ENCODE measurements around the gene ITIH3. TPM values are rescaled to one million over a fixed set of nuclear protein-coding genes. Genes with fewer than 3 reads are reported as not detected.

Gene ITIH3
- total RNA-seq, 4 donors from 2014 or later: 0.26 to 3.7 (median 1.3) TPM; not detected in 1

- no peak overlapping the region for H3K4me3 ChIP-seq
- no peak overlapping the region for H3K27ac ChIP-seq
- WGBS, 2 donors: 100% methylated on average over 2 of the region's 7 CpGs; no CpG with 5 or more reads in 1 of the 2 donors
- DNase-seq: no peak
- no peaks in the 10 kb centered on the region for H3K27me3 ChIP-seq
- no peaks in the 10 kb centered on the region for H3K4me1 ChIP-seq
- H3K36me3 ChIP-seq: peaks cover 0 to 3% (median 0%) of the 10 kb centered on the region in 3 donors
- intact Hi-C loops (cut with DNase I): no loop called here
- TF ChIP-seq CTCF (IDR thresholded peaks at IDR 0.05) (no peak), POLR2A (IDR thresholded peaks at IDR 0.05) (no peak)
- no peaks in the 10 kb centered on the region for H3K9me3 ChIP-seq
These were observed 23.3 kb downstream of the ITIH3 start for GRCh38 chr3:52817860-52818259.

GRCh38 chr3:52819936-52820335 lies 25.3 kb downstream of the ITIH3 start:
- Histone ChIP-seq H3K9me3 (no peaks in the 10 kb centered on the region), H3K27me3 (no peaks in the 10 kb centered on the region), H3K36me3 (peaks cover 0 to 17% (median 0%) of the 10 kb centered on the region in 3 donors), H3K27ac (no peak overlapping the region), H3K4me1 (no peaks in the 10 kb centered on the region), H3K4me3 (no peak overlapping the region)
- WGBS, 2 donors: 86 to 100% methylated on average over 1 to 2 of the region's 2 CpGs
- TF ChIP-seq POLR2A (IDR thresholded peaks at IDR 0.05) (no peak), CTCF (IDR thresholded peaks at IDR 0.05) (no peak)
- DNase-seq: no peak
- intact Hi-C loops (cut with DNase I): no loop called here

GRCh38 chr3:52820736-52821135 lies 26.1 kb downstream of the ITIH3 start:
- H3K9me3 ChIP-seq: no peaks in the 10 kb centered on the region
- TF ChIP-seq POLR2A (IDR thresholded peaks at IDR 0.05) (no peak), CTCF (IDR thresholded peaks at IDR 0.05) (peak in 4 of 6 experiments; percentile 9 to 45 (median 29))
- H3K4me3 ChIP-seq: no peak overlapping the region
- H3K27ac ChIP-seq: no peak overlapping the region
- peaks cover 0 to 17% (median 0%) of the 10 kb centered on the region in 3 donors for H3K36me3 ChIP-seq
- H3K4me1 ChIP-seq: no peaks in the 10 kb centered on the region
- DNase-seq: no peak
- H3K27me3 ChIP-seq: no peaks in the 10 kb centered on the region
- intact Hi-C loops (cut with DNase I): no loop called here
- WGBS, 2 donors: 57 to 62% methylated on average over 9 of the region's 11 CpGs

- H3K27ac ChIP-seq: no peak overlapping the region
- H3K9me3 ChIP-seq: no peaks in the 10 kb centered on the region
- H3K4me3 ChIP-seq: no peak overlapping the region
- H3K4me1 ChIP-seq: no peaks in the 10 kb centered on the region
- 84 to 87% methylated on average over 3 to 5 of the region's 5 CpGs for WGBS, 2 donors
- H3K27me3 ChIP-seq: no peaks in the 10 kb centered on the region
- no peak for TF ChIP-seq POLR2A (IDR thresholded peaks at IDR 0.05)
- TF ChIP-seq CTCF (IDR thresholded peaks at IDR 0.05): no peak
- intact Hi-C loops (cut with DNase I): no loop called here
- no peak for DNase-seq
- peaks cover 0 to 17% (median 0%) of the 10 kb centered on the region in 3 donors for H3K36me3 ChIP-seq
These were observed 27.8 kb downstream of the ITIH3 start for GRCh38 chr3:52822363-52822762.

- Histone ChIP-seq H3K4me3 (no peak overlapping the region), H3K27me3 (no peaks in the 10 kb centered on the region), H3K9me3 (no peaks in the 10 kb centered on the region), H3K27ac (no peak overlapping the region), H3K4me1 (no peaks in the 10 kb centered on the region), H3K36me3 (peaks cover 0 to 17% (median 0%) of the 10 kb centered on the region in 3 donors)
- no CpG with 5 or more reads among the region's 10 CpGs for WGBS, 2 donors
- TF ChIP-seq CTCF (IDR thresholded peaks at IDR 0.05) (no peak), POLR2A (IDR thresholded peaks at IDR 0.05) (no peak)
- DNase-seq: no peak
- intact Hi-C loops (cut with DNase I): no loop called here
These were observed 29.4 kb downstream of the ITIH3 start for GRCh38 chr3:52824037-52824436.

Data from esophagus squamous epithelium (tissue), 5 donors.